ENCODE results near the gene RNU4-1.

- TF ChIP-seq CTCF (IDR thresholded peaks at IDR 0.05) (no peak), ZFX (IDR thresholded peaks at IDR 0.05; ENCODE audit: borderline replicate concordance) (no peak)
Measured at GRCh38 chr12:120264086-120264903, 28.7 kb downstream of the RNU4-1 start.

Measured in 22Rv1 (cell line).